BJ (cell line): ENCODE results near the gene DPP10. TPM values are rescaled to one million over a fixed set of nuclear protein-coding genes. Genes with fewer than 3 reads are reported as not detected.

Experiments
- CTCF ChIA-PET: fragments of 350-600 bp; formaldehyde crosslinking; extraction: SDS; loops from one replicate; lab custom pipeline; 2021; ENCODE audit warnings: antibody characterized with exemption, inconsistent platforms; lab: Yijun Ruan, JAX
- POLR2A ChIA-PET: fragments of 300-600 bp; sonication (Branson Sonifier 250); formaldehyde crosslinking; extraction: SDS; loops from one replicate; lab custom pipeline; 2021; ENCODE audit warnings: antibody characterized with exemption; lab: Charles Lee
- DNase-seq: peaks from one replicate; pipeline ENCODE4 v3.0.0-alpha.2; 2011; ENCODE audit warnings: low read depth
- H3K27me3 ChIP-seq: 2 replicates; pipeline ENCODE4 v1.6.0; 2011; ENCODE audit warnings: low read length; ENCODE audit not compliant: control insufficient read depth, insufficient read depth
- H3K36me3 ChIP-seq: 2 replicates; pipeline ENCODE4 v1.5.1; 2011; ENCODE audit warnings: low read length; ENCODE audit not compliant: control insufficient read depth, insufficient read depth
- H3K4me3 ChIP-seq: 2 replicates; pipeline ENCODE4 v1.5.1; 2011; ENCODE audit warnings: low read depth, mild to moderate bottlenecking, control low read depth, low read length
- polyA plus RNA-seq: library from polyadenylated mRNA; depleted of rRNA; stranded (reverse); fragments of >200 nt; gene quantifications from 2 replicates; pipeline ENCODE4 v1.2.3, GENCODE V29; 2011
- TF ChIP-seq, protein P1 (sequence below): IDR thresholded peaks from 2 replicates; pipeline ENCODE4 v1.5.1; 2011; ENCODE audit warnings: low read depth, mild to moderate bottlenecking, control low read depth, inconsistent platforms, low read length, moderate library complexity; ENCODE audit not compliant: insufficient read depth

Gene DPP10
- polyA plus RNA-seq, 1 experiment, result not detected

- H3K4me3 ChIP-seq, result no peak overlapping the region
- DNase-seq, result no peak
- TF ChIP-seq, protein P1, sequence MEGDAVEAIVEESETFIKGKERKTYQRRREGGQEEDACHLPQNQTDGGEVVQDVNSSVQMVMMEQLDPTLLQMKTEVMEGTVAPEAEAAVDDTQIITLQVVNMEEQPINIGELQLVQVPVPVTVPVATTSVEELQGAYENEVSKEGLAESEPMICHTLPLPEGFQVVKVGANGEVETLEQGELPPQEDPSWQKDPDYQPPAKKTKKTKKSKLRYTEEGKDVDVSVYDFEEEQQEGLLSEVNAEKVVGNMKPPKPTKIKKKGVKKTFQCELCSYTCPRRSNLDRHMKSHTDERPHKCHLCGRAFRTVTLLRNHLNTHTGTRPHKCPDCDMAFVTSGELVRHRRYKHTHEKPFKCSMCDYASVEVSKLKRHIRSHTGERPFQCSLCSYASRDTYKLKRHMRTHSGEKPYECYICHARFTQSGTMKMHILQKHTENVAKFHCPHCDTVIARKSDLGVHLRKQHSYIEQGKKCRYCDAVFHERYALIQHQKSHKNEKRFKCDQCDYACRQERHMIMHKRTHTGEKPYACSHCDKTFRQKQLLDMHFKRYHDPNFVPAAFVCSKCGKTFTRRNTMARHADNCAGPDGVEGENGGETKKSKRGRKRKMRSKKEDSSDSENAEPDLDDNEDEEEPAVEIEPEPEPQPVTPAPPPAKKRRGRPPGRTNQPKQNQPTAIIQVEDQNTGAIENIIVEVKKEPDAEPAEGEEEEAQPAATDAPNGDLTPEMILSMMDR, result no peak
- no peaks in the 10 kb centered on the region for H3K27me3 ChIP-seq
- no peaks in the 10 kb centered on the region for H3K36me3 ChIP-seq
- ChIA-PET POLR2A (no interaction called here), CTCF (no interaction called here)
Observed at GRCh38 chr2:115763601-115764000, 1321.2 kb downstream of the DPP10 start.

DNA sequence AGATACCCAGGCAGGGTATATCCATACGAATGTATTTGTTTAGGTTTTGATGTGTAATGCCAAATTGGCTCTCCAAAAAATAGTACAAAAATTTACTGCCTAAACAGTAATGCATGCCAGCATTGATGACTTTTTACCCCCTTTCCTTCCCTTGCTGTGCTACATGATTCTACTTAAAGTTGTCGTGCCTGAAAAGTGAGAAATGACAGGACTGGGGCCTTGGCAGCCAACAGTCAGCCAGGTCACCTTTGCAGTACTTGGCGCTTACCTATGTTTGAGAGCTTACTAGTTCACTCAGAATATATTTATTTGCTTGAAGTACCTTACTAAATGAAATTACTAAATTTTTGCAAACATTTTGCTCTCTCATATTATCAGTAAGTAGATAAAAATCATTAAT is 1329.1 kb downstream of the DPP10 start:
- no peak overlapping the region for H3K4me3 ChIP-seq
- ChIA-PET CTCF (no interaction called here), POLR2A (no interaction called here)
- H3K36me3 ChIP-seq, result no peaks in the 10 kb centered on the region
- TF ChIP-seq, protein P1, result no peak
- no peak for DNase-seq
- H3K27me3 ChIP-seq, result no peaks in the 10 kb centered on the region

GRCh38 chr2:115774361-115774760 is 1331.9 kb downstream of the DPP10 start:
- H3K4me3 ChIP-seq, result no peak overlapping the region
- TF ChIP-seq, protein P1, result no peak
- CTCF ChIA-PET, result no interaction called here

GRCh38 chr2:115779085-115779632 is 1336.7 kb downstream of the DPP10 start:
- no peaks in the 10 kb centered on the region for H3K36me3 ChIP-seq
- ChIA-PET POLR2A (no interaction called here), CTCF (no interaction called here)
- DNase-seq, result no peak
- TF ChIP-seq, protein P1, result no peak
- no peak overlapping the region for H3K4me3 ChIP-seq
- H3K27me3 ChIP-seq, result no peaks in the 10 kb centered on the region

More at GRCh38 chr2:115774361-115774760, 1331.9 kb downstream of the DPP10 start:
- POLR2A ChIA-PET, result no interaction called here
- H3K27me3 ChIP-seq, result no peaks in the 10 kb centered on the region
- DNase-seq, result no peak
- H3K36me3 ChIP-seq, result no peaks in the 10 kb centered on the region

GRCh38 chr2:115782286-115782685 is 1339.8 kb downstream of the DPP10 start:
- ChIA-PET CTCF (no interaction called here), POLR2A (no interaction called here)
- H3K27me3 ChIP-seq, result no peaks in the 10 kb centered on the region
- TF ChIP-seq, protein P1, result no peak
- H3K4me3 ChIP-seq, result no peak overlapping the region
- no peaks in the 10 kb centered on the region for H3K36me3 ChIP-seq
- DNase-seq, result no peak
